Stimulated activated CD4-positive, alpha-beta T cell treated with anti-CD3 and anti-CD28 coated beads, Interleukin-2, amount 100 ng/mL, for 4 hours (primary cell): ENCODE results near the gene POLR1A.

Experiments
- DNase-seq: peaks from one replicate; pipeline ENCODE4 v3.0.0-alpha.2; 2020; ENCODE audit warnings: low read depth

POLR1A gene

GRCh38 chr2:86064006-86064405 is 41.7 kb downstream of the POLR1A start:
- no peak for DNase-seq

GRCh38 chr2:86062043-86062442 is 43.6 kb downstream of the POLR1A start:
- DNase-seq: no peak

DNA sequence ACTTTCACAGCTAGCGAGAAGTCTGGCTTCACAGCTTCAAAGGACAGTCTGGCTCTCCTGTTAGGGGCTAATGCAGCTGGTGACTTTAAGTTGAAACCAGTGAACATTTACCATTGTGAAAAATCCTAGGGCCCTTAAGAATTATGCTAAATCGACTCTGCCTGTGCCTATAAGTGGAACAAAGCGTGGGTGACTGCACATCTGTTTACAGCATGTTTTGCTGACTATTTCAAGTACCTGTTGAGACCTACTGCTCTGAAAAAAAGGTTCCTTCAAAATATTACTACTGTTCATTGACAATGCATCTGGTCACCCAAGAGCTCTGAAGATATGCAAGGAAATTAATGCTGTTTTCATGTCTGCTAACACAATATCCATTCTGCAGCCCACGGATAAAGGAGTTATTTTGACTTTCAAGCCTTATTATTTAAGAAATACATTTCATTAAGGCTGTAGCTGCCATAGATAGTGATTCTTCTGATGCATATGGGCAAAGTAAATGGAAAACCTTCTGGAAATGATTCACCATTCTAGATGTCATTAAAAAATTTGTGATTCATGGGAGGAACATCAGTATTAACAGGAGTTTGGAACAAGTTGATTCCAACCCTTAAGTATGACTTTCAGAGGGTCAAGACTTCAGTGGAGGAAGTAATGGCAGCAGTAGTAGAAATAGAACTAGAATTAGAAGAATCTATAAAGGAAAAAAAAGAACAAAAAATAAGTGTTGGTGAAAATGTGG is 48.9 kb downstream of the POLR1A start:
- DNase-seq: no peak

DNA sequence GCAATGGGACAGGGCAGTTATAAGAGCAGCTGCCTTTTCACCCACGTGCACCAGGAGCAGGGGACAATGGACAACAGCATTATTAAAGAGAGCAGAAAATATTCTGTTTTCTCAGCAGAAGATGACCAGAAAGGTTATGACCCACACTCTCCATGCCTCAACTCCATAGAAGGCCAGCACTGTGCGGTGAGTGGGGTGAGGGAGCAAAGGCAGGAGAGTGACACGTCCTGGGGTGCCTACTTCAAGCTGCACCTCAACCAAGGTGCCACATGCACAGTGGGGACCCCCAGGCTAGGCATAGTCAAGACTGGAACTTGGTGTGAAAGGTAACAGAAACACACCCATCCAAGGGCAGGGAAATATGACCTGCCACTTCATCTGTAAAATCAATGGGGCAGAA is 50.4 kb downstream of the POLR1A start:
- no peak for DNase-seq

GRCh38 chr2:86054535-86055082 is 51.1 kb downstream of the POLR1A start:
- DNase-seq: no peak

DNA sequence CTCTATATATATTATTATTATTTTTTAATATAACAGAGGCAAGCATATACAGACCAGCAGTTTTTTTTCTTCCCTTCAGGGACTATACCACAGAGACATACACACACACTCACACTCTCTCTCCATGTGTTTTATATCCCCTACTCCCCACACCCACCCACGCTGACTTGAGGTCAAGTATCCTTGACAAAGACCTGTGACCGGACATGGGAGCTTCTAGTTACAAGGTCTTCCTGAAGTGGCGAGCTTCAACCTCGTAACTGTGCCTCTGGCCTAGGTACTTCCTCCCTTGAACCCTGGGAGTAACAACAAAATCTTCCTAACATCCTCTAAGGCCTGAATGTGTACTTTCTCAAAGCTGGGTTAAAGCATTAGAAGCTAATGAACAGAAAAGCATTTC is 52.5 kb downstream of the POLR1A start:
- no peak for DNase-seq

DNA sequence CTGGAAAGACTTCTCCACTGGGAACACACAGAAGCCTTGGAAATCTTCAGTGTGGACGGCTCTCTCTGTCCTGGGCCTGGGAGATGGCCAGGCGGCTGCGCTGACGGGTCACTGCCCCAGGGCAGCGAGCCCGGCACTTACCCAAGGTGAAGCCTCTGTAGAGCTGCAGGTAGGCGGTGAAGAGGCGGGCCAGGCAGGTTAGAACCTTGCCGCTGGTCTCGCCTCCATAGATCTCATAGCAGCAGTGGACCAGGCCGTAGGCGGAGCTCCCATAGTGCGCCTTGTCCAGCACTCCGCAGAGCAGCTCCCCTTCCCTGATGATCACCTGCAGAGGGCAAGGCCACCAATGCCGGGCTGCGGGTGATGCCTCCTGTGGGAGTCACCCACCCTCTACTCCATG is 53.0 kb downstream of the POLR1A start:
- no peak for DNase-seq

DNA sequence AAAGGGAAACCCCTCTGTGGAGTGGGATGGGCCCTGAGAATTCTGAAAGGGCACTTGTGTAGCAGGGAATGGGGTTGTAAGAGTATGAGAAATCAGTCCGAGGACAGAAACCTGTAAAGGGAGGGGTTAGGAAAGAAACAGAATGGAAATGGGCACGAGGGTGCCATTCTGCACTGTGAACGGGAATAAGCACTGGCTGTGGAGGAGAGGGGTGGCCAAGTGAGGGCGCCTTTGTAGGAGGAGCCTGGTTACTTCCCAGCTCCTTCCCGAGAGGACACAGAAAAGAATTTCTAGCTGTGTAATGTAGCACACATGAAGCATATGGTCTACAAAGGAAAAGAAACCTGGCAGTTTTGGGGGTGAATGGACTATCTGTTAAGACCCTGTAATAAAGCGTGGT is 53.4 kb downstream of the POLR1A start:
- no peak for DNase-seq

DNA sequence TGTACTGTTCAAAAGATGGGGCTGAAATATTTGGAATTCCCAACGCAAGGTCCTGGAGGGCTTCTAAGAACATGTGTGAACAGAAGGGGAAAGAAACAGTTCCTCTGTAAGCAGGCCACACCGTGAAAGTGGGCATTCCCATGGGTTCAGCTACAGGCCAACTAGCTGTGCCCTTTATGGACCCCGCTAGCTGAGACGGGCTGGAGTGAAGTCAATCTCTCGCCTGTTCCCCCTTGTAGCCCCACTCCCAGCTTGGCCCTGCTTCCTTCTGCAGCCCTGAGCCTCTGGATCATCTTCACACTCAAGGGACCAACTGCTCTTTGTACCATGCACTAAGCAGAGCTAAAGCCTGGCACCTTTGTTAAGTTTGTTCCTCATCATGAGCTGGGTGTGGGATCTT is 55.4 kb downstream of the POLR1A start:
- no peak for DNase-seq

GRCh38 chr2:86049529-86049928 is 56.2 kb downstream of the POLR1A start:
- no peak for DNase-seq

- no peak for DNase-seq
Measured at GRCh38 chr2:86048888-86049287, 56.8 kb downstream of the POLR1A start.

GRCh38 chr2:86048383-86048701 is 57.3 kb downstream of the POLR1A start:
- DNase-seq: no peak

GRCh38 chr2:86047575-86048382 is 57.9 kb downstream of the POLR1A start:
- no peak for DNase-seq

GRCh38 chr2:86045541-86045940 is 60.1 kb downstream of the POLR1A start:
- no peak for DNase-seq

GRCh38 chr2:86044614-86045013 is 61.1 kb downstream of the POLR1A start:
- no peak for DNase-seq

DNA sequence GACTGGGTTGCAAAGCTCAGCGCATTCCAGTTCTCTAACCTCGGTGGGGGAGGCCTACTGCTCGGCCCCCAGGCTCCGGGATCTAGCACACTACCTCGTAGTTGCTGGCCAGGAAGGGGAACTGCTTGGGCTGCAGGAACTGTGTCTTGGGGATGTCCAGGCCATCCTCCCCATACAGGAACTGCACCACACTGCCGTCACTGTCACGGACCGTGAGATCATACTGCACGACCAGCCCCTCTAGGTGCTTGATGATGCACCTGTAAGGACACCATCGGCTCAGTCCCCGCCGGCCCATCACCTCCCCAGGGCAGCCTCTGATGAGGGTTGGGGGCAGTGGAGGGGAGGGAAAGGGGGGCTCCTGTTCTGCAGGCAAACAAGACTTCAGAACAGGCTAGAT is 61.6 kb downstream of the POLR1A start:
- no peak for DNase-seq

- no peak for DNase-seq
Measured at GRCh38 chr2:86042256-86043168, 63.2 kb downstream of the POLR1A start.

- no peak for DNase-seq
Measured at GRCh38 chr2:86039963-86040655, 65.6 kb downstream of the POLR1A start.

GRCh38 chr2:86039178-86039962 is 66.3 kb downstream of the POLR1A start:
- DNase-seq: no peak

DNA sequence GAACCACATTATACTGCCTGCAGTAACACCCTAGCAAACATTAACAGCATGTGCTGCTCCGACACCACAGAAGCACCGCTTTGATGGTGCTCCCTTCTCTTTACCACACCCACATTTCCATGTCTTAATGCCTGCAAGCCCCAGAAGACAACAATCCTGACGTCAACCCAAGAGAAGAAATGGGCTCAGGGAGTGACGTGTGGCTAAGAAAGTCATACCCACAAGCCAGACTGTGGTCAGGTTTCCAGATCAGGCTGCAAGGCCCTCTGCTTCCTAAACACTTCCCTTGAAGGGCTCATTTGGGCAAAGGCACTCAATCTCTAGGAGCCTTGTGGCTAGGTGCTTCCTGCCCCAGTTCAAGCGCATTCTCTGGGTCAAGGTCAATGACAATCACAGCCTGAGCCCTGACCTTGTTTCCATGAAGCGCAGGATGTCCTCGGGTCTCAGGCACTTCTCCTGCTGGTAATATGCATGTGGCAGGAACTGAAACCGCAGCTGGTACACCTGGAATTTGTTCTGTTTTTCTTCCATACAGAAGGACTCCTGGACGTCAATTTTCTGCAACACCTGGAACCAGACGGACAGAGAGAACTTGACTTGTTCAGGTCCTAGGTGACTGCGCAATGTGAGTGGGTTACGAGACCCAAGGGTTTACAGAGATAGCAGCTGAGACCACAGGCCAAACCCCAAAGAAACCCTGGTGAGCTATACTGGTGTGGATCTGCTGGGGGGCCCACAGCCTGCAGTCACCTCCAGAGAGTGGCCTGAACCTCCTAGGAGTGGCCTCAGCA is 67.2 kb downstream of the POLR1A start:
- DNase-seq: peak; percentile 36
